Measurements from ENCODE around the gene MX2. TPM values are rescaled to one million over a fixed set of nuclear protein-coding genes. Genes with fewer than 3 reads are reported as not detected.

Gene MX2
- polyA plus RNA-seq, 1 donor from 2014 or later = not detected

DNA sequence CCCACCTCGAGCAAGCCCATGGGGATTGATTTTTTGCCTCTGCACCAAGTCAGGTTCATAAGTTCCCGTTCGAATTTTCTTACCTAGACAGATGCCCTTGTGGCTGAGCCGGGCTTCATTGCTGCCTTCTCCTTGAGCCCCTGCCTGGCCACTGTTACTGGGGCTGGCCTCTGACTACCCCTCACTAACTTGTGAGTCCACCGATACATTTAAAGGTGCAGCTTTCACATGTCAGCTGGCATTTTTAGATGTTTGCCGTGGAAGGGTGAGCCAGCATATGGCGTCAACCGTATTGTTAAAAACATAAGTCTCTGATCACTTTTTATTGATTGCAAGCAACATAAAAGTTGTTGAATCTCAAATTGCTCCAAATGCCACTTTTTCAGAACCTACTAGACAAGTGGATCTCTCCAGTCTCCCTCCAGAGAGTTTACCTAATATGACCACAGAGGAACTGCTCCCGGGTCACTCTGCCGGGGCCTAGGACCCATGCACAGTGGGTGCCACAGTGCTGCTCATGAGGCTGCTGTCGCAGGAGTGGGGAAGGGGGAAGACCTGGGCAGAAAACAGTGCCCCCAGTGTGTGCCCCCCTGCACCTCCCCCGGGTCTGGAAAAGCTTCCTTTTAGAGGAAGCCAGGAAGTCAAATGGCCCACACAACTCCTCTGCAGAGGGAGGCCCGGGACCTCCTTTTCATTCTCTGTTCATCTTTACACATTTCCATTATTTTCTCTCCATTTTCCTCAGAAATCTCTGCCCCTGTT, 83.1 kb downstream of the MX2 start:
- H3K4me3 ChIP-seq (ENCODE audit: low read length) = no peak overlapping the region
- H4K20me1 ChIP-seq (ENCODE audit: insufficient read depth) = no peaks in the 10 kb centered on the region
- H3K9me3 ChIP-seq (ENCODE audit: low read length) = no peaks in the 10 kb centered on the region
- no peak for TF ChIP-seq EP300 (conservative IDR thresholded peaks at IDR 0.05; ENCODE audit: poor library complexity, severe bottlenecking)
- TF ChIP-seq TAF1 (IDR thresholded peaks at IDR 0.05; ENCODE audit: low read depth) = no peak
- no peak for TF ChIP-seq SMC3 (conservative IDR thresholded peaks at IDR 0.05; ENCODE audit: poor library complexity)
- H3K79me2 ChIP-seq (replicated peaks; ENCODE audit: insufficient read depth, low read length) = no peaks in the 10 kb centered on the region
- no peak overlapping the region for H3K27ac ChIP-seq (ENCODE audit: low read length)
- no peaks in the 10 kb centered on the region for H3K36me3 ChIP-seq (ENCODE audit: insufficient read depth, low read length)
- H3K9me2 ChIP-seq (ENCODE audit: insufficient read depth, low read length) = no peaks in the 10 kb centered on the region
- H3K9ac ChIP-seq (ENCODE audit: low read length) = no peak overlapping the region
- no peak overlapping the region for H3K4me2 ChIP-seq (ENCODE audit: low read length)
- no peak overlapping the region for H2AFZ ChIP-seq (ENCODE audit: low read depth, low read length)
- H3F3A ChIP-seq (ENCODE audit: insufficient read depth, low read length, poor library complexity, severe bottlenecking) = no peaks in the 10 kb centered on the region
- H3K27me3 ChIP-seq (ENCODE audit: insufficient read depth, low read depth, low read length) = no peaks in the 10 kb centered on the region

GRCh38 chr21:41445465-41445862, 83.6 kb downstream of the MX2 start:
- H3K4me3 ChIP-seq (ENCODE audit: low read length) = no peak overlapping the region
- H3K79me2 ChIP-seq (replicated peaks; ENCODE audit: insufficient read depth, low read length) = no peaks in the 10 kb centered on the region
- no peaks in the 10 kb centered on the region for H3K27me3 ChIP-seq (ENCODE audit: insufficient read depth, low read depth, low read length)
- no peaks in the 10 kb centered on the region for H3K9me3 ChIP-seq (ENCODE audit: low read length)
- H3K4me2 ChIP-seq (ENCODE audit: low read length) = no peak overlapping the region
- H4K20me1 ChIP-seq (ENCODE audit: insufficient read depth) = no peaks in the 10 kb centered on the region
- no peaks in the 10 kb centered on the region for H3F3A ChIP-seq (ENCODE audit: insufficient read depth, low read length, poor library complexity, severe bottlenecking)
- TF ChIP-seq SMC3 (conservative IDR thresholded peaks at IDR 0.05; ENCODE audit: poor library complexity) (no peak), RAD21 (conservative IDR thresholded peaks at IDR 0.05) (no peak), TAF1 (IDR thresholded peaks at IDR 0.05; ENCODE audit: low read depth) (no peak), EZH2 (IDR thresholded peaks at IDR 0.05; ENCODE audit: borderline replicate concordance, insufficient read depth, low read length, poor library complexity, severe bottlenecking) (no peak)
- TF ChIP-seq, protein P1, sequence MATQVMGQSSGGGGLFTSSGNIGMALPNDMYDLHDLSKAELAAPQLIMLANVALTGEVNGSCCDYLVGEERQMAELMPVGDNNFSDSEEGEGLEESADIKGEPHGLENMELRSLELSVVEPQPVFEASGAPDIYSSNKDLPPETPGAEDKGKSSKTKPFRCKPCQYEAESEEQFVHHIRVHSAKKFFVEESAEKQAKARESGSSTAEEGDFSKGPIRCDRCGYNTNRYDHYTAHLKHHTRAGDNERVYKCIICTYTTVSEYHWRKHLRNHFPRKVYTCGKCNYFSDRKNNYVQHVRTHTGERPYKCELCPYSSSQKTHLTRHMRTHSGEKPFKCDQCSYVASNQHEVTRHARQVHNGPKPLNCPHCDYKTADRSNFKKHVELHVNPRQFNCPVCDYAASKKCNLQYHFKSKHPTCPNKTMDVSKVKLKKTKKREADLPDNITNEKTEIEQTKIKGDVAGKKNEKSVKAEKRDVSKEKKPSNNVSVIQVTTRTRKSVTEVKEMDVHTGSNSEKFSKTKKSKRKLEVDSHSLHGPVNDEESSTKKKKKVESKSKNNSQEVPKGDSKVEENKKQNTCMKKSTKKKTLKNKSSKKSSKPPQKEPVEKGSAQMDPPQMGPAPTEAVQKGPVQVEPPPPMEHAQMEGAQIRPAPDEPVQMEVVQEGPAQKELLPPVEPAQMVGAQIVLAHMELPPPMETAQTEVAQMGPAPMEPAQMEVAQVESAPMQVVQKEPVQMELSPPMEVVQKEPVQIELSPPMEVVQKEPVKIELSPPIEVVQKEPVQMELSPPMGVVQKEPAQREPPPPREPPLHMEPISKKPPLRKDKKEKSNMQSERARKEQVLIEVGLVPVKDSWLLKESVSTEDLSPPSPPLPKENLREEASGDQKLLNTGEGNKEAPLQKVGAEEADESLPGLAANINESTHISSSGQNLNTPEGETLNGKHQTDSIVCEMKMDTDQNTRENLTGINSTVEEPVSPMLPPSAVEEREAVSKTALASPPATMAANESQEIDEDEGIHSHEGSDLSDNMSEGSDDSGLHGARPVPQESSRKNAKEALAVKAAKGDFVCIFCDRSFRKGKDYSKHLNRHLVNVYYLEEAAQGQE (IDR thresholded peaks at IDR 0.05; ENCODE audit: borderline replicate concordance) = no peak
- no peak overlapping the region for H3K9ac ChIP-seq (ENCODE audit: low read length)
- H3K9me2 ChIP-seq (ENCODE audit: insufficient read depth, low read length) = no peaks in the 10 kb centered on the region
- H3K27ac ChIP-seq (ENCODE audit: low read length) = no peak overlapping the region
- H3K36me3 ChIP-seq (ENCODE audit: insufficient read depth, low read length) = no peaks in the 10 kb centered on the region
- H2AFZ ChIP-seq (ENCODE audit: low read depth, low read length) = no peak overlapping the region

DNA sequence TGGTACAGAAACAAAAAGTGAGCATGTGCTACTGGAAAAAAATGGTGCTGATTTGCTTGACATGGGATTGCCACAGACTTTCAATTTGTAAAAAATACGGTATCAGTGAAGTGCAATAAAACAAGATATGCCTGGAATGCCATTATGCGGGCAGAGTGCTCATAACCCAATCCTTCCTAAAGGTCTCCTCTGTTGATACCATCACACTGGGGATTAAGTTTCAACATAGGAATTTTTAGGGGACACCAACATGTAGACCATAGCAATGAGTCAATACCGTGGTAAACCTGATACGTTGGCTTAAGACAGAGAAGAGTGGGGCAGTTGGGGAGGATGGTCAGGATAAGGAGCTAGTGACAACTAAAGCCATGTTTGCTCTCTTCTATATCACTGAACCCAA, 84.8 kb downstream of the MX2 start:
- Histone ChIP-seq H3K9me3 (ENCODE audit: low read length) (no peaks in the 10 kb centered on the region), H3K4me3 (ENCODE audit: low read length) (no peak overlapping the region), H3K27ac (ENCODE audit: low read length) (no peak overlapping the region), H4K20me1 (ENCODE audit: insufficient read depth) (no peaks in the 10 kb centered on the region), H3K9me2 (ENCODE audit: insufficient read depth, low read length) (no peaks in the 10 kb centered on the region), H3K79me2 (replicated peaks; ENCODE audit: insufficient read depth, low read length) (no peaks in the 10 kb centered on the region), H3K36me3 (ENCODE audit: insufficient read depth, low read length) (no peaks in the 10 kb centered on the region), H3K4me2 (ENCODE audit: low read length) (no peak overlapping the region), H3K27me3 (ENCODE audit: insufficient read depth, low read depth, low read length) (no peaks in the 10 kb centered on the region), H3F3A (ENCODE audit: insufficient read depth, low read length, poor library complexity, severe bottlenecking) (no peaks in the 10 kb centered on the region), H2AFZ (ENCODE audit: low read depth, low read length) (no peak overlapping the region), H3K9ac (ENCODE audit: low read length) (no peak overlapping the region)
- TF ChIP-seq RAD21 (conservative IDR thresholded peaks at IDR 0.05) (no peak), CTCF (IDR thresholded peaks at IDR 0.05; ENCODE audit: poor library complexity, severe bottlenecking) (no peak), TAF1 (IDR thresholded peaks at IDR 0.05; ENCODE audit: low read depth) (no peak), EZH2 (IDR thresholded peaks at IDR 0.05; ENCODE audit: borderline replicate concordance, insufficient read depth, low read length, poor library complexity, severe bottlenecking) (no peak), POLR2AphosphoS5 (IDR thresholded peaks at IDR 0.05) (no peak), EP300 (conservative IDR thresholded peaks at IDR 0.05; ENCODE audit: poor library complexity, severe bottlenecking) (no peak), MXI1 (conservative IDR thresholded peaks at IDR 0.05; ENCODE audit: poor library complexity, severe bottlenecking) (no peak), SMC3 (conservative IDR thresholded peaks at IDR 0.05; ENCODE audit: poor library complexity) (no peak)
- TF ChIP-seq, protein P1 (IDR thresholded peaks at IDR 0.05; ENCODE audit: borderline replicate concordance) = no peak

Measured in neural cell (in vitro differentiated cells).